Measurements from ENCODE around the gene ST6GALNAC5. TPM values are rescaled to one million over a fixed set of nuclear protein-coding genes. Genes with fewer than 3 reads are reported as not detected.

ST6GALNAC5 gene
- total and polyA plus RNA-seq, 2 experiments from 2014 or later: 4.1 to 19.2 TPM

GRCh38 chr1:77040826-77041225 lies 173.5 kb downstream of the ST6GALNAC5 start:
- Histone ChIP-seq H3K4me3 (no peak overlapping the region), H3K9me2 (ENCODE audit: insufficient read depth) (no peaks in the 10 kb centered on the region), H3K36me3 (ENCODE audit: insufficient read depth) (no peaks in the 10 kb centered on the region), H2AFZ (no peak overlapping the region), H3K79me2 (replicated peaks; ENCODE audit: insufficient read depth) (no peaks in the 10 kb centered on the region), H3K27ac (ENCODE audit: low read depth) (no peak overlapping the region), H3K4me2 (no peak overlapping the region), H3K4me1 (ENCODE audit: insufficient read depth) (no peaks in the 10 kb centered on the region), H3K27me3 (ENCODE audit: insufficient read depth) (no peaks in the 10 kb centered on the region), H4K20me1 (replicated peaks; ENCODE audit: insufficient read depth) (no peaks in the 10 kb centered on the region), H3F3A (replicated peaks; ENCODE audit: low read depth) (no peaks in the 10 kb centered on the region)
- H3K4me1 Mint-ChIP-seq: no peaks in the 10 kb centered on the region; the same call in 2 of the 3 replicates
- H3K36me3 Mint-ChIP-seq (ENCODE audit: low read depth): peaks cover 3% of the 10 kb centered on the region; the same call in 2 of the 3 replicates
- no peak for DNase-seq (ENCODE audit: low spot score)
- TF ChIP-seq POLR2AphosphoS5 (IDR thresholded peaks at IDR 0.05; ENCODE audit: low read depth) (no peak), ETS1 (IDR thresholded peaks at IDR 0.05) (no peak), STAT1 (IDR thresholded peaks at IDR 0.05; ENCODE audit: unreplicated experiment) (no peak), JUNB (IDR thresholded peaks at IDR 0.05; ENCODE audit: unreplicated experiment) (no peak), EZH2phosphoT487 (IDR thresholded peaks at IDR 0.05; ENCODE audit: unreplicated experiment) (no peak)
- H3K27ac Mint-ChIP-seq: no peak overlapping the region
- peaks cover 5% of the 10 kb centered on the region; the same call in 2 of the 3 replicates for H3K9me3 Mint-ChIP-seq
- no peak for ATAC-seq
- no peaks in the 10 kb centered on the region for H3K27me3 Mint-ChIP-seq (ENCODE audit: insufficient read depth, low read depth, poor library complexity)
- no peak overlapping the region for H3K4me3 Mint-ChIP-seq

- TF ChIP-seq JUNB (IDR thresholded peaks at IDR 0.05; ENCODE audit: unreplicated experiment) (no peak), NANOG (IDR thresholded peaks at IDR 0.05; ENCODE audit: borderline replicate concordance) (no peak), EZH2phosphoT487 (IDR thresholded peaks at IDR 0.05; ENCODE audit: unreplicated experiment) (no peak), ZNF114 (CRISPR knock-in tag; IDR thresholded peaks at IDR 0.05) (no peak), POLR2AphosphoS5 (IDR thresholded peaks at IDR 0.05; ENCODE audit: low read depth) (no peak), CTCF (conservative IDR thresholded peaks at IDR 0.05; ENCODE audit: low read depth in 2 of 2) (no peak), ZNF331 (CRISPR knock-in tag; IDR thresholded peaks at IDR 0.05; ENCODE audit: low read depth) (no peak)
- H3K4me3 ChIP-seq: no peak overlapping the region
- no peaks in the 10 kb centered on the region for H3K27me3 ChIP-seq (ENCODE audit: insufficient read depth)
- H4K20me1 ChIP-seq (replicated peaks; ENCODE audit: insufficient read depth): no peaks in the 10 kb centered on the region
- H2AFZ ChIP-seq: no peak overlapping the region
- Mint-ChIP-seq H3K4me3 (no peak overlapping the region), H3K36me3 (ENCODE audit: low read depth) (no peaks in the 10 kb centered on the region), H3K9me3 (no peaks in the 10 kb centered on the region), H3K27ac (no peak overlapping the region), H3K4me1 (no peaks in the 10 kb centered on the region), H3K27me3 (ENCODE audit: insufficient read depth, low read depth, poor library complexity) (no peaks in the 10 kb centered on the region)
- H3K4me1 ChIP-seq (ENCODE audit: insufficient read depth): no peaks in the 10 kb centered on the region
- no peak overlapping the region for H3K4me2 ChIP-seq
- H3K79me2 ChIP-seq (replicated peaks; ENCODE audit: insufficient read depth): no peaks in the 10 kb centered on the region
- H3K9me2 ChIP-seq (ENCODE audit: insufficient read depth): no peaks in the 10 kb centered on the region
- H3K27ac ChIP-seq (ENCODE audit: low read depth): no peak overlapping the region
- no peaks in the 10 kb centered on the region for H3F3A ChIP-seq (replicated peaks; ENCODE audit: low read depth)
- ATAC-seq: no peak
- no peaks in the 10 kb centered on the region for H3K36me3 ChIP-seq (ENCODE audit: insufficient read depth)
- no peak for DNase-seq (ENCODE audit: low spot score)
Observed at GRCh38 chr1:77044133-77044849, 177.0 kb downstream of the ST6GALNAC5 start.
